SK-N-SH (cell line): ENCODE measurements around the gene OLFML3. TPM values are rescaled to one million over a fixed set of nuclear protein-coding genes. Genes with fewer than 3 reads are reported as not detected.

Source experiments
- CTCF ChIA-PET: fragments of 300-600, 350-600 bp; formaldehyde crosslinking; extraction: SDS; loops from one replicate; lab custom pipeline; 2021; lab: Yijun Ruan, JAX
- POLR2A ChIA-PET: fragments of 350-600 bp; sonication (Branson Sonifier 250); formaldehyde crosslinking; extraction: SDS; loops from one replicate; lab custom pipeline; 2020; ENCODE audit warnings: antibody characterized with exemption, inconsistent platforms; lab: Yijun Ruan, JAX
- DNase-seq: peaks from one replicate; pipeline ENCODE4 v3.0.0; 2012
- H2AFZ ChIP-seq: fragments of 200-600 bp; sonication (generic); 2 replicates; pipeline ENCODE4 v1.8.1; 2016; ENCODE audit warnings: antibody characterized with exemption, mild to moderate bottlenecking, low read depth
- H3F3A ChIP-seq: fragments of 200-600 bp; sonication (generic); replicated peaks from 2 replicates; pipeline ENCODE3; 2016; ENCODE audit warnings: antibody characterized with exemption, mild to moderate bottlenecking; ENCODE audit not compliant: insufficient read depth
- H3K27ac ChIP-seq, 2 experiments: fragments of 200-500 bp in 1 of 2; fragments of 200-600 bp in 1 of 2; sonication (Bioruptor generic) in 1 of 2; sonication (generic), shearing (Covaris generic) in 1 of 2; 2 replicates each; pipeline versions ENCODE4 v1.5.1 to v1.6.1; 2014 to 2016; ENCODE audit warnings: low read depth in 2 of 2, inconsistent platforms in 1 of 2, low read length in 1 of 2, mild to moderate bottlenecking in 1 of 2, mixed read lengths in 1 of 2
- H3K27me3 ChIP-seq: fragments of 200-600 bp; sonication (generic), shearing (Covaris generic); 2 replicates; pipeline ENCODE4 v1.6.1; 2016; ENCODE audit warnings: mixed run types; ENCODE audit not compliant: insufficient read depth
- H3K36me3 ChIP-seq, 2 experiments: fragments of 200-500 bp in 1 of 2; fragments of 200-600 bp in 1 of 2; sonication (Bioruptor generic) in 1 of 2; sonication (generic) in 1 of 2; replicated peaks in 1 of 2; 2 replicates each; pipeline versions ENCODE3 to v1.5.1; 2014 to 2016; ENCODE audit warnings: low read length in 1 of 2, mild to moderate bottlenecking in 1 of 2; ENCODE audit not compliant: insufficient read depth in 2 of 2, control insufficient read depth in 1 of 2
- H3K4me1 ChIP-seq, 2 experiments: fragments of 200-500 bp in 1 of 2; fragments of 200-600 bp in 1 of 2; sonication (Bioruptor generic) in 1 of 2; sonication (generic), shearing (Covaris generic) in 1 of 2; 2 replicates each; pipeline versions ENCODE4 v1.5.1 to v1.6.1; 2014 to 2016; ENCODE audit warnings: low read depth in 1 of 2, low read length in 1 of 2, mixed run types in 1 of 2; ENCODE audit not compliant: insufficient read depth in 2 of 2, control insufficient read depth in 1 of 2
- H3K4me2 ChIP-seq: fragments of 200-600 bp; sonication (generic), shearing (Covaris generic); 2 replicates; pipeline ENCODE4 v1.6.1; 2017; ENCODE audit warnings: mixed run types
- H3K4me3 ChIP-seq, 2 experiments: fragments of 200-500 bp in 1 of 2; fragments of 200-600 bp in 1 of 2; sonication (Bioruptor generic) in 1 of 2; sonication (generic), shearing (Covaris generic) in 1 of 2; 2 replicates each; pipeline versions ENCODE4 v1.5.1 to v1.8.1; 2014 to 2016; ENCODE audit warnings: low read depth in 2 of 2, inconsistent platforms in 1 of 2, low read length in 1 of 2, mild to moderate bottlenecking in 1 of 2, mixed read lengths in 1 of 2, moderate library complexity in 1 of 2
- H3K79me2 ChIP-seq: fragments of 200-600 bp; sonication (generic); 2 replicates; pipeline ENCODE4 v1.8.1; 2017; ENCODE audit warnings: mild to moderate bottlenecking; ENCODE audit not compliant: insufficient read depth
- H3K9ac ChIP-seq: fragments of 200-600 bp; sonication (generic); 2 replicates; pipeline ENCODE4 v1.6.1; 2017; ENCODE audit warnings: mixed run types
- H3K9me2 ChIP-seq: fragments of 200-600 bp; sonication (generic); 2 replicates; pipeline ENCODE4 v1.6.1; 2017; ENCODE audit warnings: mixed run types
- H3K9me3 ChIP-seq: fragments of 200-600 bp; sonication (generic); 2 replicates; pipeline ENCODE4 v1.6.1; 2017; ENCODE audit warnings: mixed run types, mild to moderate bottlenecking, moderate library complexity
- H4K20me1 ChIP-seq: fragments of 200-600 bp; sonication (generic); 2 replicates; pipeline ENCODE4 v1.6.1; 2017; ENCODE audit warnings: mild to moderate bottlenecking, mixed run types; ENCODE audit not compliant: insufficient read depth
- CHD2 ChIP-seq: fragments of 150-350 bp; IDR thresholded peaks from 2 replicates; pipeline ENCODE4 v1.6.1; 2018; ENCODE audit warnings: low read length; ENCODE audit not compliant: partially characterized antibody
- CTCF ChIP-seq: fragments of 200-600 bp; sonication (generic); IDR thresholded peaks from 2 replicates; pipeline ENCODE4 v1.6.1; 2017; ENCODE audit warnings: antibody characterized with exemption, mild to moderate bottlenecking, moderate library complexity
- EZH2phosphoT487 ChIP-seq: fragments of 200-600 bp; sonication (generic); IDR thresholded peaks from 2 replicates; pipeline ENCODE4 v1.6.1; 2017; ENCODE audit warnings: low read depth, mixed run types, mild to moderate bottlenecking, antibody characterized with exemption, moderate library complexity, borderline replicate concordance
- FOXJ3 ChIP-seq: sonication (generic); formaldehyde crosslinking; IDR thresholded peaks from 2 replicates; pipeline ENCODE4 v1.5.1; 2020; ENCODE audit warnings: mild to moderate bottlenecking, missing genetic modification reagents
- GABPA ChIP-seq: IDR thresholded peaks from 2 replicates; pipeline ENCODE4 v1.4.0; 2012; ENCODE audit warnings: low read depth, mild to moderate bottlenecking
- GATA2 ChIP-seq: sonication (generic); formaldehyde crosslinking; IDR thresholded peaks from 2 replicates; pipeline ENCODE4 v1.5.0; 2020; ENCODE audit warnings: mild to moderate bottlenecking, missing genetic modification reagents
- REST ChIP-seq: IDR thresholded peaks from 2 replicates; pipeline ENCODE4 v1.6.1; 2012; ENCODE audit warnings: mild to moderate bottlenecking, low read depth, low read length, moderate library complexity
- SIN3A ChIP-seq: IDR thresholded peaks from 2 replicates; pipeline ENCODE4 v1.6.1; 2012; ENCODE audit warnings: low read depth, mild to moderate bottlenecking, low read length, moderate library complexity, borderline replicate concordance
- TEAD4 ChIP-seq: IDR thresholded peaks from 2 replicates; pipeline ENCODE4 v1.4.0; 2012; ENCODE audit warnings: mild to moderate bottlenecking, borderline replicate concordance; ENCODE audit not compliant: insufficient read depth
- YY1 ChIP-seq: IDR thresholded peaks from 2 replicates; pipeline ENCODE4 v1.4.0; 2012; ENCODE audit warnings: low read depth, mild to moderate bottlenecking
- WGBS: methylation state at CpG from one replicate; pipeline ENCODE4 v1.1.6; 2017; ENCODE audit warnings: low lambda C conversion rate; 5-methylcytosine and 5-hydroxymethylcytosine counted together
- polyA plus RNA-seq, 3 experiments: library from polyadenylated mRNA; depleted of rRNA; stranded (reverse); fragments of >200 nt; gene quantifications; 2 replicates each; pipeline ENCODE4 v1.2.3, GENCODE V29; 2012
- TF ChIP-seq, protein P1 (sequence below): fragments of 150-350 bp; IDR thresholded peaks from 2 replicates; pipeline ENCODE4 v1.6.1; 2017; ENCODE audit warnings: antibody characterized with exemption, low read length, low read depth, borderline replicate concordance
- TF ChIP-seq, protein P2 (sequence below): IDR thresholded peaks from 2 replicates; pipeline ENCODE4 v1.4.0; 2012; ENCODE audit warnings: low read depth
- TF ChIP-seq, protein P3 (sequence below): IDR thresholded peaks from 2 replicates; pipeline ENCODE4 v1.4.0; 2012; ENCODE audit warnings: low read depth, borderline replicate concordance

Gene OLFML3
- polyA plus RNA-seq, 1 of the 3 experiments (the other 2 are of a cell fraction) = 26.1 TPM

GRCh38 chr1:113938192-113938591, 41.1 kb upstream of the OLFML3 start:
- Histone ChIP-seq H3K9me2 (no peaks in the 10 kb centered on the region), H3K27me3 (no peaks in the 10 kb centered on the region), H3K4me1 (peaks cover 0 to 8% of the 10 kb centered on the region in 2 experiments; a peak in 2 of 4 replicates), H2AFZ (no peak overlapping the region), H3K9me3 (no peaks in the 10 kb centered on the region), H4K20me1 (peaks cover 76% of the 10 kb centered on the region), H3K4me3 (no peak overlapping the region), H3K36me3 (peaks cover 9 to 15% of the 10 kb centered on the region in 2 experiments), H3K9ac (no peak overlapping the region), H3F3A (no peaks in the 10 kb centered on the region), H3K27ac (no peak overlapping the region), H3K4me2 (no peak overlapping the region), H3K79me2 (peaks cover 96% of the 10 kb centered on the region)
- no peak for DNase-seq
- TF ChIP-seq, protein P1, sequence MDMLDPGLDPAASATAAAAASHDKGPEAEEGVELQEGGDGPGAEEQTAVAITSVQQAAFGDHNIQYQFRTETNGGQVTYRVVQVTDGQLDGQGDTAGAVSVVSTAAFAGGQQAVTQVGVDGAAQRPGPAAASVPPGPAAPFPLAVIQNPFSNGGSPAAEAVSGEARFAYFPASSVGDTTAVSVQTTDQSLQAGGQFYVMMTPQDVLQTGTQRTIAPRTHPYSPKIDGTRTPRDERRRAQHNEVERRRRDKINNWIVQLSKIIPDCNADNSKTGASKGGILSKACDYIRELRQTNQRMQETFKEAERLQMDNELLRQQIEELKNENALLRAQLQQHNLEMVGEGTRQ = no peak
- TF ChIP-seq, protein P2, sequence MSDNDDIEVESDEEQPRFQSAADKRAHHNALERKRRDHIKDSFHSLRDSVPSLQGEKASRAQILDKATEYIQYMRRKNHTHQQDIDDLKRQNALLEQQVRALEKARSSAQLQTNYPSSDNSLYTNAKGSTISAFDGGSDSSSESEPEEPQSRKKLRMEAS = no peak
- TF ChIP-seq, protein P3, sequence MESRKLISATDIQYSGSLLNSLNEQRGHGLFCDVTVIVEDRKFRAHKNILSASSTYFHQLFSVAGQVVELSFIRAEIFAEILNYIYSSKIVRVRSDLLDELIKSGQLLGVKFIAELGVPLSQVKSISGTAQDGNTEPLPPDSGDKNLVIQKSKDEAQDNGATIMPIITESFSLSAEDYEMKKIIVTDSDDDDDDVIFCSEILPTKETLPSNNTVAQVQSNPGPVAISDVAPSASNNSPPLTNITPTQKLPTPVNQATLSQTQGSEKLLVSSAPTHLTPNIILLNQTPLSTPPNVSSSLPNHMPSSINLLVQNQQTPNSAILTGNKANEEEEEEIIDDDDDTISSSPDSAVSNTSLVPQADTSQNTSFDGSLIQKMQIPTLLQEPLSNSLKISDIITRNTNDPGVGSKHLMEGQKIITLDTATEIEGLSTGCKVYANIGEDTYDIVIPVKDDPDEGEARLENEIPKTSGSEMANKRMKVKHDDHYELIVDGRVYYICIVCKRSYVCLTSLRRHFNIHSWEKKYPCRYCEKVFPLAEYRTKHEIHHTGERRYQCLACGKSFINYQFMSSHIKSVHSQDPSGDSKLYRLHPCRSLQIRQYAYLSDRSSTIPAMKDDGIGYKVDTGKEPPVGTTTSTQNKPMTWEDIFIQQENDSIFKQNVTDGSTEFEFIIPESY = no peak
- TF ChIP-seq YY1 (no peak), EZH2phosphoT487 (no peak), REST (no peak), SIN3A (no peak), GATA2 (no peak), CTCF (no peak), CHD2 (no peak), GABPA (no peak), TEAD4 (no peak), FOXJ3 (CRISPR knock-in tag) (no peak)
- POLR2A ChIA-PET = no interaction called here
- WGBS = 86% methylated on average over 5 of the region's 5 CpGs
- CTCF ChIA-PET = interaction anchor here (0.6 to 2.5 kb wide), 3 partner anchors 9 to 39 kb away, joined by 3 to 6 read pairs (median 3); partner anchors contain the start of gene HIPK1
